ENCODE results near the gene A3GALT2. TPM values are rescaled to one million over a fixed set of nuclear protein-coding genes. Genes with fewer than 3 reads are reported as not detected.
A peak's percentile ranks its signal among the peaks of the same experiment; 100 is the strongest.

A3GALT2 gene
- total RNA-seq, 2 experiments from 2014 or later = not detected

GRCh38 chr1:33369081-33369480, 48.2 kb upstream of the A3GALT2 start:
- Histone ChIP-seq H3K27ac (ENCODE audit: low read depth, low read length, poor library complexity, severe bottlenecking) (no peak overlapping the region), H3K9me3 (ENCODE audit: low read length) (no peaks in the 10 kb centered on the region), H3K79me2 (ENCODE audit: insufficient read depth, low read depth, low read length) (no peaks in the 10 kb centered on the region), H3K36me3 (ENCODE audit: insufficient read depth, low read length) (no peaks in the 10 kb centered on the region), H2AFZ (ENCODE audit: low read length) (no peak overlapping the region), H4K20me1 (ENCODE audit: insufficient read depth, low read length) (no peaks in the 10 kb centered on the region), H3K4me1 (ENCODE audit: insufficient read depth, low read length, poor library complexity, severe bottlenecking) (no peaks in the 10 kb centered on the region), H3K4me3 (ENCODE audit: low read depth, low read length, poor library complexity, severe bottlenecking) (no peak overlapping the region), H3K9me2 (ENCODE audit: insufficient read depth, low read length) (no peaks in the 10 kb centered on the region), H3K4me2 (ENCODE audit: low read length) (no peak overlapping the region)
- no peak for TF ChIP-seq EZH2phosphoT487 (IDR thresholded peaks at IDR 0.05; ENCODE audit: borderline replicate concordance, low read depth, low read length)
- no peak for TF ChIP-seq CTCF (conservative IDR thresholded peaks at IDR 0.05; ENCODE audit: low read length)
- ChIA-PET CTCF (ENCODE audit: unreplicated experiment) (no interaction called here), POLR2A (no interaction called here)
- no TSS peak for BruUV-seq (replicated peaks)
- intact Hi-C loops (cut with micrococcal nuclease; ENCODE audit: unreplicated experiment) = no loop called here
- no peak for DNase-seq (ENCODE audit: low spot score)

GRCh38 chr1:33368431-33368830, 47.5 kb upstream of the A3GALT2 start:
- Histone ChIP-seq H3K9me2 (ENCODE audit: insufficient read depth, low read length) (no peaks in the 10 kb centered on the region), H3K27ac (ENCODE audit: low read depth, low read length, poor library complexity, severe bottlenecking) (no peak overlapping the region), H4K20me1 (ENCODE audit: insufficient read depth, low read length) (no peaks in the 10 kb centered on the region), H3K9me3 (ENCODE audit: low read length) (no peaks in the 10 kb centered on the region), H3K4me3 (ENCODE audit: low read depth, low read length, poor library complexity, severe bottlenecking) (no peak overlapping the region), H3K79me2 (ENCODE audit: insufficient read depth, low read depth, low read length) (no peaks in the 10 kb centered on the region), H3K4me1 (ENCODE audit: insufficient read depth, low read length, poor library complexity, severe bottlenecking) (no peaks in the 10 kb centered on the region), H3K4me2 (ENCODE audit: low read length) (no peak overlapping the region), H2AFZ (ENCODE audit: low read length) (no peak overlapping the region), H3K36me3 (ENCODE audit: insufficient read depth, low read length) (no peaks in the 10 kb centered on the region)
- BruUV-seq (replicated peaks) = no TSS peak
- no peak for DNase-seq (ENCODE audit: low spot score)
- ChIA-PET CTCF (ENCODE audit: unreplicated experiment) (no interaction called here), POLR2A (no interaction called here)
- intact Hi-C loops (cut with micrococcal nuclease; ENCODE audit: unreplicated experiment) = no loop called here
- TF ChIP-seq CTCF (conservative IDR thresholded peaks at IDR 0.05; ENCODE audit: low read length) (no peak), EZH2phosphoT487 (IDR thresholded peaks at IDR 0.05; ENCODE audit: borderline replicate concordance, low read depth, low read length) (no peak)

GRCh38 chr1:33367485-33368405, 46.8 kb upstream of the A3GALT2 start:
- Histone ChIP-seq H3K9me3 (ENCODE audit: low read length) (no peaks in the 10 kb centered on the region), H3K27ac (ENCODE audit: low read depth, low read length, poor library complexity, severe bottlenecking) (no peak overlapping the region), H3K4me2 (ENCODE audit: low read length) (no peak overlapping the region), H3K9me2 (ENCODE audit: insufficient read depth, low read length) (no peaks in the 10 kb centered on the region), H3K36me3 (ENCODE audit: insufficient read depth, low read length) (no peaks in the 10 kb centered on the region), H4K20me1 (ENCODE audit: insufficient read depth, low read length) (no peaks in the 10 kb centered on the region), H2AFZ (ENCODE audit: low read length) (no peak overlapping the region), H3K79me2 (ENCODE audit: insufficient read depth, low read depth, low read length) (no peaks in the 10 kb centered on the region), H3K4me3 (ENCODE audit: low read depth, low read length, poor library complexity, severe bottlenecking) (no peak overlapping the region), H3K4me1 (ENCODE audit: insufficient read depth, low read length, poor library complexity, severe bottlenecking) (no peaks in the 10 kb centered on the region)
- intact Hi-C loops (cut with micrococcal nuclease; ENCODE audit: unreplicated experiment) = loop anchor here (1.0 kb wide), 3 partner anchors 72 to 230 kb away; no protein-coding TSS in a partner anchor
- ChIA-PET POLR2A (no interaction called here), CTCF (ENCODE audit: unreplicated experiment) (interaction anchor here (0.6 kb wide), 1 partner anchor 17 kb away, joined by 3 read pairs; no protein-coding TSS in a partner anchor)
- TF ChIP-seq CTCF (conservative IDR thresholded peaks at IDR 0.05; ENCODE audit: low read length) (peak; percentile 92), EZH2phosphoT487 (IDR thresholded peaks at IDR 0.05; ENCODE audit: borderline replicate concordance, low read depth, low read length) (no peak)
- BruUV-seq (replicated peaks) = no TSS peak
- DNase-seq (ENCODE audit: low spot score) = peak; percentile 81
